PC-3 (cell line): ENCODE measurements around the gene TRAPPC3L.

Experiments
- EZH2phosphoT487 ChIP-seq: fragments of 300-600 bp; sonication (generic); IDR thresholded peaks from 2 replicates; pipeline ENCODE4 v1.6.1; 2018; ENCODE audit warnings: mild to moderate bottlenecking, antibody characterized with exemption, low read length, borderline replicate concordance
- TF ChIP-seq, protein P1 (sequence below): fragments of 300-600 bp; sonication (generic); conservative IDR thresholded peaks from 2 replicates; pipeline ENCODE4 v1.5.1; 2017; ENCODE audit warnings: antibody characterized with exemption, low read depth, mild to moderate bottlenecking, low read length

DNA sequence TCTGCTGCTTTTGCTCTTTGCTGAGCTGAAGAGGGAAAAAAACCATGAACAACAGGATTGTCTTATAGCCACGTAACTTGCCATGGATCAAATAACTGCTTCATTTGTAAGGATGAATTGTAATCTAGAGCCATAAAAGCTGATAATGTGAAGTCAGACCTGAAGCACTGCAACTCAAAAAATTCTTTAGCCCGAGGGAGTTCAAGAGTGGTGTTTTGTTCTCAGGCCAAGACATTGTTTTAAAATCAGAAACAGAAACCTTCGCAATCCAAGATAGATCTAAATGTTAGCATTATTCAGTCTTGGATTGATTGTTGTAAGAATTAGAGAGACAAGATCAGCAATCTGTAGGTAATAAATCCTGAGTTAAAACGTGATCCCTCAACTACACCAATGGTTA is at the start of gene TRAPPC3L:
- TF ChIP-seq, protein P1, sequence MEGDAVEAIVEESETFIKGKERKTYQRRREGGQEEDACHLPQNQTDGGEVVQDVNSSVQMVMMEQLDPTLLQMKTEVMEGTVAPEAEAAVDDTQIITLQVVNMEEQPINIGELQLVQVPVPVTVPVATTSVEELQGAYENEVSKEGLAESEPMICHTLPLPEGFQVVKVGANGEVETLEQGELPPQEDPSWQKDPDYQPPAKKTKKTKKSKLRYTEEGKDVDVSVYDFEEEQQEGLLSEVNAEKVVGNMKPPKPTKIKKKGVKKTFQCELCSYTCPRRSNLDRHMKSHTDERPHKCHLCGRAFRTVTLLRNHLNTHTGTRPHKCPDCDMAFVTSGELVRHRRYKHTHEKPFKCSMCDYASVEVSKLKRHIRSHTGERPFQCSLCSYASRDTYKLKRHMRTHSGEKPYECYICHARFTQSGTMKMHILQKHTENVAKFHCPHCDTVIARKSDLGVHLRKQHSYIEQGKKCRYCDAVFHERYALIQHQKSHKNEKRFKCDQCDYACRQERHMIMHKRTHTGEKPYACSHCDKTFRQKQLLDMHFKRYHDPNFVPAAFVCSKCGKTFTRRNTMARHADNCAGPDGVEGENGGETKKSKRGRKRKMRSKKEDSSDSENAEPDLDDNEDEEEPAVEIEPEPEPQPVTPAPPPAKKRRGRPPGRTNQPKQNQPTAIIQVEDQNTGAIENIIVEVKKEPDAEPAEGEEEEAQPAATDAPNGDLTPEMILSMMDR: no peak
- TF ChIP-seq EZH2phosphoT487: no peak
